Measurements from ENCODE around the gene NAA15. TPM values are rescaled to one million over a fixed set of nuclear protein-coding genes. Genes with fewer than 3 reads are reported as not detected.
A peak's percentile ranks its signal among the peaks of the same experiment; 100 is the strongest.
"Not testable (repeated sequence)": the region's sequence is repeated elsewhere in the genome, so short reads cannot be mapped to it uniquely, and the experiment has no call there.

Gene NAA15
- total RNA-seq, 1 donor from 2014 or later: 31.2 TPM

GRCh38 chr4:139312552-139313332 is 11.4 kb downstream of the NAA15 start:
- intact Hi-C loops (cut with DNase I): no loop called here
- DNase-seq (no peak), ATAC-seq (no peak)
- no peak for TF ChIP-seq CTCF (IDR thresholded peaks at IDR 0.05)
- peaks cover 41% of the 10 kb centered on the region for H3K4me1 ChIP-seq
- no peak overlapping the region for H3K4me3 ChIP-seq
- no peaks in the 10 kb centered on the region for H3K9me3 ChIP-seq
- no peak overlapping the region for H3K27ac ChIP-seq
- H3K36me3 ChIP-seq: no peaks in the 10 kb centered on the region
- no peaks in the 10 kb centered on the region for H3K27me3 ChIP-seq (ENCODE audit: low read depth)

GRCh38 chr4:139313414-139313813 is 12.1 kb downstream of the NAA15 start:
- H3K27me3 ChIP-seq (ENCODE audit: low read depth); intact Hi-C loops (cut with DNase I); H3K36me3 ChIP-seq; DNase-seq; H3K9me3 ChIP-seq; ATAC-seq; H3K4me3 ChIP-seq; H3K27ac ChIP-seq: not testable (repeated sequence)
- H3K4me1 ChIP-seq: peaks cover 39% of the 10 kb centered on the region

- no peak for TF ChIP-seq CTCF (IDR thresholded peaks at IDR 0.05)
- Histone ChIP-seq H3K27me3 (ENCODE audit: low read depth) (no peaks in the 10 kb centered on the region), H3K27ac (no peak overlapping the region), H3K4me1 (peaks cover 39% of the 10 kb centered on the region), H3K9me3 (no peaks in the 10 kb centered on the region), H3K4me3 (no peak overlapping the region), H3K36me3 (no peaks in the 10 kb centered on the region)
- intact Hi-C loops (cut with DNase I): no loop called here
- no peak for DNase-seq
- ATAC-seq: no peak
These were observed 12.9 kb downstream of the NAA15 start for GRCh38 chr4:139314047-139314800.

GRCh38 chr4:139315221-139315675 is 13.9 kb downstream of the NAA15 start:
- H3K4me3 ChIP-seq: no peak overlapping the region
- no peaks in the 10 kb centered on the region for H3K27me3 ChIP-seq (ENCODE audit: low read depth)
- H3K9me3 ChIP-seq: no peaks in the 10 kb centered on the region
- ATAC-seq: peak in 1 of 2 donors; percentile 31
- no peak for TF ChIP-seq CTCF (IDR thresholded peaks at IDR 0.05)
- H3K27ac ChIP-seq: no peak overlapping the region
- peaks cover 43% of the 10 kb centered on the region for H3K4me1 ChIP-seq
- H3K36me3 ChIP-seq: no peaks in the 10 kb centered on the region
- DNase-seq: no peak
- intact Hi-C loops (cut with DNase I): no loop called here

- Histone ChIP-seq H3K9me3 (no peaks in the 10 kb centered on the region), H3K4me3 (no peak overlapping the region), H3K36me3 (no peaks in the 10 kb centered on the region), H3K27ac (no peak overlapping the region), H3K27me3 (ENCODE audit: low read depth) (no peaks in the 10 kb centered on the region), H3K4me1 (peaks cover 34% of the 10 kb centered on the region)
- intact Hi-C loops (cut with DNase I): no loop called here
- DNase-seq (no peak), ATAC-seq (no peak)
- no peak for TF ChIP-seq CTCF (IDR thresholded peaks at IDR 0.05)
These were observed 15.4 kb downstream of the NAA15 start for GRCh38 chr4:139316733-139317132.

GRCh38 chr4:139317635-139318034 is 16.3 kb downstream of the NAA15 start:
- Histone ChIP-seq H3K27me3 (ENCODE audit: low read depth) (no peaks in the 10 kb centered on the region), H3K9me3 (no peaks in the 10 kb centered on the region), H3K4me1 (peaks cover 27% of the 10 kb centered on the region), H3K36me3 (no peaks in the 10 kb centered on the region), H3K27ac (no peak overlapping the region), H3K4me3 (no peak overlapping the region)
- DNase-seq (no peak), ATAC-seq (no peak)
- intact Hi-C loops (cut with DNase I): no loop called here
- TF ChIP-seq CTCF (IDR thresholded peaks at IDR 0.05): no peak

Data from lower lobe of right lung (tissue), 2 donors.